ENCODE results near the gene PXMP4.

DNA sequence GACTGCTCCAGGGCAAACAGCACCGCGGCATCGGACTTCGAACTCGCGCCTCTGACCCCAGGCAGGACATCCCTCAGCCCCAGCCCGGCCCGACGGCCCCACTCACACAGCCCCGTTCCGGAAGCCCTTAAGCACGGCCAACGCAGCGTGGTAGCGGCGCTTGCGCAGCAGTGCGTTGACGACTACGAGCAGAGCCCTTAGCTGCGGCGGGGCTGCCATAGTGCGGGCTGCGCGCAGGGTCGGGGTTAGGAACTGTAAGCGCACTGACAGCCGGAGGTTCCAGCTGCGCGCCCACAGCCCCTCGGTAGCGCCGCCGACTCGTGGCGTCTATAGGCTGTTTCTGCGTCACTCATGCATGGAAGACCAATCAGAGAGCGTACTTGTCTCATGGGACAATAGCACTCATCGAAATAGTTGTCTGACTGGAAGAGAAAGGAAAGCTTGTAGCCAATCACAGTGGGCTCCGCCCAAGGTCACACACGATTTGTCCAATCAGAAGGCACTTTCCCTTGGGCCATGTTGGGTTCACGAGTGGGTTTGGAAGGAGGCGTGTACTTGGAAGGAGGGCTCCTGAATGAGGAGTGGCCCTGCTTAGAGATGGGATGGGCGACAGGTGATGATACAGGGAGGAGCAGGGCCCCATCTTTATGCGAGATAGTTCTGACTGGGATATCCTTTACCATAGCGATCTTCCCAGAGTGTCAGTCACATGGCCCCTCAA, at the start of gene PXMP4:
- TF ChIP-seq CTCF (conservative IDR thresholded peaks at IDR 0.05) (no peak), EZH2 (IDR thresholded peaks at IDR 0.05; ENCODE audit: low read depth) (no peak)

Data from PC-9 (cell line).